Sigmoid colon (tissue), 7 donors: Measurements from ENCODE around the gene MALAT1. TPM values are rescaled to one million over a fixed set of nuclear protein-coding genes. Genes with fewer than 3 reads are reported as not detected.

Experiments used
- DNase-seq: peaks from one replicate; pipeline ENCODE4 v3.0.0-alpha.2; 2019
- H3K27ac ChIP-seq, 4 donors: fragments of 200-600 bp; sonication (generic); one replicate each; pipeline ENCODE4 v1.5.1; 2016 to 2019; ENCODE audit warnings: mild to moderate bottlenecking in 1 of 4
- H3K27me3 ChIP-seq, 3 donors: fragments of 200-600 bp; sonication (generic); one replicate each; pipeline ENCODE4 v1.5.1; 2019; ENCODE audit warnings: mild to moderate bottlenecking in 1 of 3
- H3K36me3 ChIP-seq, 4 donors: fragments of 200-600 bp; sonication (generic); one replicate each; pipeline ENCODE4 v1.5.1; 2016 to 2019
- H3K4me1 ChIP-seq, 4 donors: fragments of 200-600 bp; sonication (generic); one replicate each; pipeline ENCODE4 v1.5.1; 2017 to 2019
- H3K4me3 ChIP-seq, 4 donors: fragments of 200-600 bp; sonication (generic); one replicate each; pipeline ENCODE4 v1.5.1; 2017 to 2019; ENCODE audit warnings: mild to moderate bottlenecking in 2 of 4, moderate library complexity in 1 of 4
- H3K9me3 ChIP-seq, 4 donors: fragments of 200-600 bp in 3 of 4; sonication (generic) in 3 of 4; one replicate each; pipeline versions ENCODE4 v1.5.1 to v1.6.1; 2013 to 2019
- EP300 ChIP-seq, 4 donors: sonication (generic); formaldehyde crosslinking; IDR thresholded peaks; one replicate each; pipeline ENCODE4 v1.6.1; 2017; ENCODE audit warnings: antibody characterized with exemption in 4 of 4
- POLR2A ChIP-seq, 2 donors: fragments of 450-650 bp; IDR thresholded peaks; one replicate each; pipeline ENCODE4 v1.6.1; 2016; ENCODE audit warnings: antibody characterized with exemption in 2 of 2, mild to moderate bottlenecking in 2 of 2, moderate library complexity in 2 of 2
- POLR2AphosphoS5 ChIP-seq, 4 donors: sonication (generic); formaldehyde crosslinking; IDR thresholded peaks; one replicate each; pipeline ENCODE4 v1.6.1; 2017; ENCODE audit warnings: antibody characterized with exemption in 4 of 4
- WGBS, 2 donors: extraction: QIAGEN DNeasy Blood & Tissue Kit; methylation state at CpG; one replicate each; pipeline ENCODE4 v1.1.7; 2013; 5-methylcytosine and 5-hydroxymethylcytosine counted together
- intact Hi-C: fragments of 100-400 bp; cut with DNase I; formaldehyde crosslinking; loops from one replicate; pipeline ENCODE4 v1.15.1; 2023
- polyA plus RNA-seq, 3 donors: library from polyadenylated mRNA; stranded (reverse); fragments of 200-250 nt; gene quantifications; one replicate each; pipeline ENCODE4 v1.2.3, GENCODE V29; 2013
- total RNA-seq, 4 donors: library from RNA; depleted of rRNA; stranded (reverse); fragments of >200 nt; gene quantifications; one replicate each; pipeline ENCODE4 v1.1.0, GENCODE V29; 2016
- TF ChIP-seq, protein P1 (sequence below), 4 experiments: fragments of 450-650 bp in 3 of 4; fragments of 200-600 bp in 1 of 4; IDR thresholded peaks; one replicate each; pipeline ENCODE4 v1.5.1; 2016 to 2019; ENCODE audit warnings: antibody characterized with exemption in 4 of 4, mild to moderate bottlenecking in 3 of 4, moderate library complexity in 2 of 4
- donor health status: healthy with polysubstance abuse.
- donor health status: Bipolar disorder and iron deficiency.
- donor health status: healthy.

The MALAT1 gene
- total and polyA plus RNA-seq, 7 donors, result 6.6 to 32,672 (median 10,511) TPM

DNA sequence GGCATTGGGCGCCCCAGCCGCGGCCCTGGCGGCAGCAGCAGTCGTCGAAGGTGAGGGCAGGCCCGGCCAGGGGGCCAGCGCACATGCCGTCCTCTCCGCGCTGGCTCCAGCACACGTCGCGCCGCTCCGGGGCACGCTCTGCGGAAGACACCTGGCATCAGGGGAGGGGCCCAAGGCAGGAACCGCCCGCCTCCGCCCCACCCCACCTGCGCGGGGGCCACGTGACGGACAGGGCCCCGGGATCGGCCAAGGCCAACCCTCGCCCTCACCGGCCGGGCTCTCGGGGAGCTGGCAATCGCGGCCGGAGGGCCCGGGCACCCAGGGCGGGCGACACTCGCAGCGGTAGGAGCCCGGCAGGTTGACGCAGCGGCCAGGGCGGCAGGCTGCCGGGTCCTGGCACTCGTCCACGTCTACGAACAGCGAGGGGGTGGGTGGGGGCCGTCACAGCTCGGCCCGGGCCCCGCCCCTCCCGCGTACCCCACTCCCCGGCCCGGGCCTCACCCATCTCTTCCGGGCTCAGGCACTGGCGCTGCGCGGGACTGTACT, 41.0 kb downstream of the MALAT1 start:
- 5 to 15% methylated on average over 60 of the region's 60 CpGs for WGBS, 2 donors
- DNase-seq, result no peak

DNA sequence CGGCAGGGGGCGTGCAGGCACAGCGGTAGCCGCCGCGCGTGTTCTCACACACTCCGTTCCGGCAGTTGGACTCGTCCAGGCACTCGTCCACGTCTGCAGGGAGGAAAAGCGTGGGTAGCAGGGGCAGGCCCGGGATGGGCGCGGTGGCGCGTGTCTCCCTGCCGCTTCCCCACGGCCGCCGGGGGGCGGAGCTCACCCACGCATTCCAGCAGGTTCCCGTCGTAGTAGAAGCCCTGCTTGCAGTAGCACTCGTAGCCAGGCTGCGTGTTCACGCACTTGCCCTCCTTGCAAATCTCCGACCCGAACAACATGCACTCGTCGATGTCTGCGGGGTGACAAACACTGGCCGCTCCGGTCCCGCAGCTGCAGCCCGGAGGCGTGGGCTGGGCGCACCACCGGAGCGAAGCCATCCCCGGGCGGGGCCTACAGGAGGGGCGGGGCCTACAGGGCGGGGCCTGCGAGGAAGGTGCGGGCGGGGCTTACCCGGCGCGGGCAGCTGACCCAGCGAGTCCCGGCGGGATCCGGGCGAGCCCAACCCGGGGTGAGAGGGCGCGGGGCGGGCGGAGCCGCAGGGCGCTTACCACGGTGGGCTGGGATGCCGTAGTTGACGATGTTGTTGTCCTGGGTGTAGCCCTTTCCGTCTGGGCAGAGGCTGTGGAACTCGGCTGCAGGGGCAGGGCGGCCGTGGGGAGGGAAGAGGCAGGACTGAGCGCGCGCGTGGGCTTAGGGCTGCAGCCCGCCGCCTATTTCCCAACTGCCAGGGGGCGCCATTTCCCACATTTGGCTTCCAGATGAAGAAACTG, 41.6 kb downstream of the MALAT1 start:
- WGBS, 2 donors, result 0% methylated on average over 78 of the region's 78 CpGs

More for the DNA sequence above, 41.0 kb downstream of the MALAT1 start:
- Histone ChIP-seq H3K36me3 (peaks cover 0 to 56% (median 28%) of the 10 kb centered on the region in 4 donors), H3K27ac (peak overlapping the region; percentile 90 to 94 (median 91)), H3K9me3 (no peaks in the 10 kb centered on the region), H3K4me3 (peak overlapping the region; percentile 31 to 52 (median 50)), H3K4me1 (peaks cover 0 to 30% (median 26%) of the 10 kb centered on the region in 4 donors), H3K27me3 (no peaks in the 10 kb centered on the region)
- intact Hi-C loops, result loop anchor here (1.0 to 5.0 kb wide), 3 partner anchors 17 to 67 kb away; no protein-coding TSS in a partner anchor
- TF ChIP-seq POLR2A (IDR thresholded peaks at IDR 0.05) (no peak), POLR2AphosphoS5 (IDR thresholded peaks at IDR 0.05) (no peak), EP300 (IDR thresholded peaks at IDR 0.05) (no peak)
- TF ChIP-seq, protein P1, sequence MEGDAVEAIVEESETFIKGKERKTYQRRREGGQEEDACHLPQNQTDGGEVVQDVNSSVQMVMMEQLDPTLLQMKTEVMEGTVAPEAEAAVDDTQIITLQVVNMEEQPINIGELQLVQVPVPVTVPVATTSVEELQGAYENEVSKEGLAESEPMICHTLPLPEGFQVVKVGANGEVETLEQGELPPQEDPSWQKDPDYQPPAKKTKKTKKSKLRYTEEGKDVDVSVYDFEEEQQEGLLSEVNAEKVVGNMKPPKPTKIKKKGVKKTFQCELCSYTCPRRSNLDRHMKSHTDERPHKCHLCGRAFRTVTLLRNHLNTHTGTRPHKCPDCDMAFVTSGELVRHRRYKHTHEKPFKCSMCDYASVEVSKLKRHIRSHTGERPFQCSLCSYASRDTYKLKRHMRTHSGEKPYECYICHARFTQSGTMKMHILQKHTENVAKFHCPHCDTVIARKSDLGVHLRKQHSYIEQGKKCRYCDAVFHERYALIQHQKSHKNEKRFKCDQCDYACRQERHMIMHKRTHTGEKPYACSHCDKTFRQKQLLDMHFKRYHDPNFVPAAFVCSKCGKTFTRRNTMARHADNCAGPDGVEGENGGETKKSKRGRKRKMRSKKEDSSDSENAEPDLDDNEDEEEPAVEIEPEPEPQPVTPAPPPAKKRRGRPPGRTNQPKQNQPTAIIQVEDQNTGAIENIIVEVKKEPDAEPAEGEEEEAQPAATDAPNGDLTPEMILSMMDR (IDR thresholded peaks at IDR 0.05), result no peak

GRCh38 chr11:65541093-65541982, 42.5 kb downstream of the MALAT1 start:
- no peaks in the 10 kb centered on the region for H3K9me3 ChIP-seq
- no peaks in the 10 kb centered on the region for H3K27me3 ChIP-seq
- peak overlapping the region; percentile 90 to 94 (median 91) for H3K27ac ChIP-seq
- peaks cover 0 to 32% (median 29%) of the 10 kb centered on the region in 4 donors for H3K4me1 ChIP-seq
- H3K4me3 ChIP-seq, result peak overlapping the region; percentile 31 to 52 (median 50)
- peak; percentile 73 for DNase-seq
- TF ChIP-seq, protein P1 (IDR thresholded peaks at IDR 0.05), result peak in 1 of 4 experiments; percentile 20
- TF ChIP-seq POLR2AphosphoS5 (IDR thresholded peaks at IDR 0.05), result no peak
- WGBS, 2 donors, result 39 to 43% methylated on average over 18 of the region's 18 CpGs
- H3K36me3 ChIP-seq, result peaks cover 0 to 50% (median 18%) of the 10 kb centered on the region in 4 donors
- intact Hi-C loops, result loop anchor here (1.0 to 5.0 kb wide), 3 partner anchors 15 to 66 kb away; partner anchors contain the start of gene FAM89B

More for the DNA sequence above, 41.6 kb downstream of the MALAT1 start:
- Histone ChIP-seq H3K27ac (peak overlapping the region; percentile 90 to 94 (median 91)), H3K4me1 (peaks cover 0 to 30% (median 26%) of the 10 kb centered on the region in 4 donors), H3K27me3 (no peaks in the 10 kb centered on the region), H3K4me3 (peak overlapping the region; percentile 31 to 52 (median 50)), H3K9me3 (no peaks in the 10 kb centered on the region), H3K36me3 (peaks cover 0 to 57% (median 23%) of the 10 kb centered on the region in 4 donors)
- intact Hi-C loops, result loop anchor here (1.0 to 5.0 kb wide), 4 partner anchors 16 to 67 kb away; partner anchors contain the start of gene FAM89B
- TF ChIP-seq POLR2AphosphoS5 (IDR thresholded peaks at IDR 0.05) (peak; percentile 66 to 82 (median 76)), EP300 (IDR thresholded peaks at IDR 0.05) (no peak), POLR2A (IDR thresholded peaks at IDR 0.05) (peak; percentile 8 to 29)
- TF ChIP-seq, protein P1 (IDR thresholded peaks at IDR 0.05), result peak; percentile 90 to 99 (median 94)
- DNase-seq, result peak; percentile 95

DNA sequence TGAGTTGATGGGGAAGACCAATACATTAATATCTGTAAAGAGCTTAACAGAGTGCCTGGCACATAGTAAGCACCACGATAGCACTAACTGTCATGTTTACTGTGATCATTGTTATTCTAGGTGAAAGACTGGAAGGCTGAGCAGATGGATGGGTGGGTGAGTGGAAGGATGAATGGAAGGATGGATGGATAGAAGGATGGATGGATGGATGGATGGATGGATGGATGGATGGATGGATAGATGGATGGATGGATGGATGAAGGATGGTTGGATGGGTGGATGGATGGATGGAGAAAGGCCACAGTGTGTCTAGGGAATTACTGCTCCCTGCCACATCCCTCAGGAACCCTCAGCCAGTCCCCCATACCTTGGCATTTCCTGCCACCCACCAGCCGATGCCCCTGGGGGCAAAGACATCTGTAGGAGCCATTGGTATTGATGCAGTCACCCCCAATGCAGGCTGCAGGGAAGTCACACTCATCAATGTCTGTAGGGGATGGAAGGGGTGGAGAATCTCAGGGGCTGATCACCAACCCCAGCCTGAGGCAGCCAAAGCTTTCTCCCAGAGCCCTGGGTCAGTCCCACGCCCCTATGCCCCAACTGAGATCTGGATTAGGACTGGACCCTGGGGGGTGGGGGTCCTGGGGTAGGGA, 44.0 kb downstream of the MALAT1 start:
- WGBS, 2 donors, result 94 to 96% methylated on average over 3 of the region's 3 CpGs
- intact Hi-C loops, result loop anchor here (5.0 kb wide), 1 partner anchor 64 kb away; no protein-coding TSS in a partner anchor
- H3K27ac ChIP-seq, result no peak overlapping the region
- H3K4me1 ChIP-seq, result peaks cover 0 to 44% (median 36%) of the 10 kb centered on the region in 4 donors
- no peaks in the 10 kb centered on the region for H3K27me3 ChIP-seq
- no peak for TF ChIP-seq POLR2AphosphoS5 (IDR thresholded peaks at IDR 0.05)
- no peak for TF ChIP-seq POLR2A (IDR thresholded peaks at IDR 0.05)
- no peak for TF ChIP-seq EP300 (IDR thresholded peaks at IDR 0.05)
- TF ChIP-seq, protein P1 (IDR thresholded peaks at IDR 0.05), result no peak
- peaks cover 0 to 42% (median 17%) of the 10 kb centered on the region in 4 donors for H3K36me3 ChIP-seq
- no peaks in the 10 kb centered on the region for H3K9me3 ChIP-seq
- H3K4me3 ChIP-seq, result no peak overlapping the region
- no peak for DNase-seq
